Measurements from ENCODE around the gene LAS1L.
"Not testable (repeated sequence)": the region's sequence is repeated elsewhere in the genome, so short reads cannot be mapped to it uniquely, and the experiment has no call there.

LAS1L gene

DNA sequence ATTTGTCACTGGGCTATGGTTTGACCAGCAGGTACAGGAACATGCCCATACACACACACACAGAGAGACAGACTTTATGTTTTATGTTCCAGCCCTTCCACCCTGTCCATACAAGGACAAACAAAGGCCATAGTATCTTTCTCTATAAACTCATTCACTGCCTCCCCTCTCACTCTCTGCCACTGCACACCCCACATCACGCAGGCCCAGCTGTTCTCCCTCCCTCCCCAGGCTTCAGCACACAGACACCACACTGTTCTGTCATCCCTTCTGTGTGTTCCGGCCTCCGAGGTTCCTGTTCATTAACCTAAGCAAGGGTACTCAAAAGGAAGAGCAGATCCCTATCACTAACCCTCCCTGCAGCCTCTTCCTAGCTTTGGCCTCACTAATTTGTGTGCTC is 17.8 kb downstream of the LAS1L start:
- DNase-seq = no peak

DNA sequence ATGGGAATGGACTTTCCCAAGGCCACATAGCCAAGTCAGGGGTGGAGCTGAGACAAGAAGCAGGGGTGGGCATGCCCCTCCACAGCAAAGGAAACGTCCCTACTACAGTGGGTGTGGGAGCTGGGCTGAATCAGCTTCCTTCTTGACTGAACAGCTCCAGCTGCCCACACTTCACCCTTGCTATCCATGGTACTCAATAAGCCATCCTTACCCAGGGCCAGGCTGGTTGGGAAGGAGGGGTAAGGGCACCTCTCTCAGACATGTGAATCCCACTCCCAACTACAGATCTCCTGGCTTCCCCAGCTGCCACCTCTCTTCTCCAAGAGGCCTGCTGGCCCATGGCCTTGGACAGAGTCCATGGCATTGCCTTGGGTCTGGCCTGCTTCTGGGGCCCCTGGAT is 21.0 kb downstream of the LAS1L start:
- DNase-seq = no peak

DNA sequence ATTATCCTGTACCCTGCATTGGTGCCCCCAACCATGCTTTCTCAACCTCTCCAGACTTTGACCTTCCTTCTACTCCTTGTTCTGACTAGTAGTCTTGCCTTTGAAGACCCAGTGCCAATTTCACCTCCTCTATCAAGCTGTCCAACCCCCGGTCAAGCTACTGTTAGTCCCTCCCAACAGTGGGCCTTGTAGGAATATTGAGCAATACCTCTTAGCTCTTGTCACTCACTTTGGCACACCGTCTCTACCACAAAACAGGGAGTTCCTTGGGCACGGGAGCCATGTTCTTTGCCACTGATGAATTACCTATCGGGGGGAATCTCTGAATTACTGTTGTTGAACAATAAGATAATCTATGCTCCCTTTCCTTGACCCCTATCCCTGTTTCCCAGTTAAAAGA is 25.2 kb downstream of the LAS1L start:
- no peak for DNase-seq

DNA sequence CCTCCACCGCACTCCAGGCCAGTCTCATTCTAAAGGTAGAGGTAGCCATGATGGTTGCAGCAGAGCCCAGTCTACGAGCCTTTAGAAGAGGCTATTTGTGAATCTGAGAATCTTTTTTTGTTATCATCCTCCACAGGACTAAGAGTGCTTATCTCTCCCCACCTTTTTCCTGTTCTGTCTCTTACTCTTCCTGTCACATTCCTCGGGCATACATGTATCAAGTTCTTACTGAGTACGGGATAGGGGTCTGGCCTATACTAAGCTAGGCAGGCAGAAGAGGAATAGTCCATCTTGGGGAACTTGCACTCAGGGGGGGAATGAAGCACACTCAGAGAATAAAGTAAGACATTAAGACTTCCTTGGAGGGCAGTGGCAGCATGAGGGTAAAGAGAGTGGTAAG is 25.7 kb downstream of the LAS1L start:
- DNase-seq = no peak

DNA sequence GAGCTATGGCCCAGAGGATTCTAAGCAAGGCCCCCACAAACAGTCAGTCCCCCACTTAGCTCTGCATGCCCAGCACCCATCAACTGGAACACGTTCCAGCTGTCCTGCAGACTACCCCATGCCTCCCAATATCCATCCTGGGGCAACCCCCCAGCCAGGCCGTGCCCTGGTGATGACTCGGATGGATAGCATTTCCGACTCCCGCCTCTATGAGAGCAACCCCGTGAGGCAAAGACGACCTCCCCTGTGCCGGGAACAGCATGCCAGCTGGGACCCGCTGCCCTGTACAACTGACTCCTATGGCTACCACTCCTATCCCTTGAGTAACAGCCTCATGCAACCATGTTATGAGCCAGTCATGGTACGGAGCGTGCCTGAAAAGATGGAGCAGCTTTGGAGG is 32.0 kb downstream of the LAS1L start:
- no peak for DNase-seq

DNA sequence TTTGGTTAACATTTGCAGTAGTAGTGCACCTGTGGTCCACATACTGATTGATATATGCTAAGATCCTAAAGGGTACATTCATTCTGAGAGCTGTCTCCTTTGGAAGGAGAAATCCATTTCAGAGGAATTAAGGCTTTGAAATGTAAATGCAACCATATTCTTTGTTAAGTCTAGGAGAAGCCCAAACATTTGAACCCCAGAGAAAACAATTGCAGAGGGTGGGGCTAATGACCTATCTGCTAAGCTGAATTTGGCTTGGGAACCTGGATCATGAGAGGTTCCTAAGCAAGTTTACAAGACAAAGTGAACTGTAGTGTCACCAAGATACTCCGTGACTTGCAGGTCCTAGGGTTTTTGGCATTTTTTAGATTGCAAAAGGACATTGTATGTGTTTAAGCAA is 41.2 kb downstream of the LAS1L start:
- no peak for DNase-seq

DNA sequence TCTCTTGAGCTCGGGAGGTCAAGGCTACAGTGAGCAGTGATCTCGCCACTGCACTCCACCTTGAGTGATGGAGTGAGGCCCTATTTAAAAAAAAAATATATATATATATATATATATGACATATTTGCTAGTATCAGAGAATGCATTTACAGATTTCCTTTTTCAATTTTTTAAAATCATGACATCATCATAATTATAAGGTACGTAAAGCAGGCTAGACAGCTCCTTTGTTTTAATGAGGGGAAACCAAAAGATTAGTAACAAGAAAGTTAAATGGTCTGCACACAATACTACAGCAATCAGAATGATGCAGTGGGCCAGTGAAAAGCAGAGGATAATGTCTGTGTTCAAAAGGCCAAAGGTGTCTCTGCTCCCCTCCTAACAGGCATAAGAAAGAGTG is 43.0 kb downstream of the LAS1L start:
- no peak for DNase-seq

DNA sequence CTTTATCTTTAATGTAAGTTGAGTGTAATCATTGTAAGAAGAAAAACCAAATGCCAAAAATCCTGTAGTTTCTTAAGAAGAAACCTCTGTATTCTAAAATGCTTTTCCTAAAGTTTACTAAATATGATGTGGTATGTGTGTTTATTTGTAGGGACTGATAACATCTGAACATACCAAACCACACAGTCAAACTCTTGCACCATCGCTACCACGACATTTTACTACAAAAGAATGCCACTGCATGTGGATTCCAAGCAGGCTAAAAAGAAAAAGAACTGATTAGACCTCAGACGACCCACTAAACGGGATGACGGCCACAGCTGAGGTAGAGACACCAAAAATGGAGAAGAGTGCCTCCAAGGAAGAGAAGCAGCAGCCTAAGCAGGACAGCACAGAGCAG is 46.1 kb downstream of the LAS1L start:
- DNase-seq = no peak

DNA sequence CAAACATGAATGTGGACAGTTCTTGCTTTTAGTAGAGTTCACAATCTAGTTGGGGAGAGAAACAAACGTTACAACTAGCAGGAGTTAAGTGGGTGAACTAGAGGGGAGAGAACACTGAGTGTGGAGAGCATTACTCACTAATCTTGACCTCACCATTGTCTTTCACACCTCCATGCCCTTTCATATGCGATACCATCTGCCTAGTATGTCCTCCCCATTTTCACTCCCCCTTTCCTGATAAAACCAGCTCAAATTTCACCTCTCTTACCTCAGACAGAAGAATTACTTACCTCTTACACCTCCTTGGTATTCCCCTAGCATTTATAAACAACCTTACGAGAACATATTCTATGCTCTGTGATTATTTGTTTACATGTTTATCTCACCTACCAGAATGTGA is 53.6 kb downstream of the LAS1L start:
- no peak for DNase-seq

DNA sequence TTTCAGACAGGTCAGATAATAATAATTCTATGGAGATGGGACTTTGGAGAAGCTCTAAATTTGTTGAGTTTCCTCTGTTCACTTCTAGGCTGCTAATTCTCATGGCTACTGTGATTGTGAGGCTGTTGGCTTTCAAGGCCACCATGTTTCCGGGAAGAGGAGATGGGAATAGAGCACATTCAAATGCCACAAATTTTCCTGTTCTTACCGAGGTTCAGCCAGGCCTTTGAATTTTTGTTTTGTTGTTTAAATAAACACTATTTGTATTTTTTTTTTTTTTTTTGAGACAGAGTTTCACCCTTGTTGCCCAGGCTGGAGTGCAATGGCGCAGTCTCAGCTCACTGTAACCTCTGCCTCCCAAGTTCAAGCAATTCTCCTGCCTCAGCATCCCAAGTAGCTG is 55.5 kb downstream of the LAS1L start:
- not testable (repeated sequence) for DNase-seq

DNA sequence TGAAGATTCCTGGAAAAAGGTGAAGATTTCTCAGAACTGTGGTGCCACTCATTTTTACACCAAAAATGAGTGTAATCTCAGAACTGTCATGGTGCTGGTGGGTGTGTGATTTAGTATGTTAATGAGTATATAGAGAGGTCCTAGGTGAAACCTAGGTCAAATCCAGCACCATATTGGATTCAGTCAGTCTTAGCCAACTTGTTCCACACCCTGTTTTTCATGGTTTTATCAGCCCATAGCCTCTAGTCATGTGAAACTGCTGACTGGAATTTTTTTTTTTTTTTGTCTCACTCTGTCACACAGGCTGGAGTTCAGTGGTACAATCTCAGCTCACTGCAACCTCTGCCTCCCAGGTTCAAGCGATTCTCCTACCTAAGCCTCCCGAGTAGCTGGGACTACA is 58.0 kb downstream of the LAS1L start:
- no peak for DNase-seq

DNA sequence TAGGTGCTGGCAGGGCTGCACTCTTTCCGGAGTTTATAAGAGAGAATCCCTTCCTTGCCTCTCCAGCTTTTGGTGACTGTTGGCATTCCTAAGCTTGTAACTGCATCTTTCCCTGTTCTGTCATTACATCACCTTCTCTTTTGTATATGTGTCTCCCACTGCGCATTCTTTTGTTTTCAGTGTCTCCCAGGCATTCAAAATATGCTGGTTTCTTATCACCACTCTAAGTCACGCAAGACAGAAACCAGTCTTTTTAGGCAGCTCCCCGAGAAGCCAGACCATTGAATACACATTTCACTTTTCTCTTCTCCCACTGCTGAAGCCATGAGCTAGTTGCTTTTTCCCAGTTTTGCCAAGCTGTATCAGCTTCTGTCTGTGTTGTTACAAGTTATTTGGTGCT is 71.0 kb downstream of the LAS1L start:
- no peak for DNase-seq

All from CD4-positive, alpha-beta T cell treated with Interleukin-17A for 1 hour (primary cell).